Adrenal gland (tissue), 5 donors: ENCODE measurements around the gene CRYGN.

Source experiments
- CTCF ChIP-seq, 6 experiments: fragments of 450-650 bp in 4 of 6; fragments of 200-600 bp in 2 of 6; sonication (generic) in 1 of 6; IDR thresholded peaks; 1 replicate in 5 of 6; 2 replicates in 1 of 6; pipeline versions ENCODE4 v1.5.1 to v1.8.0; 2016 to 2021; ENCODE audit warnings: antibody characterized with exemption in 6 of 6, mild to moderate bottlenecking in 2 of 6, moderate library complexity in 1 of 6
- POLR2A ChIP-seq, 2 donors: fragments of 450-650 bp; IDR thresholded peaks; one replicate each; pipeline ENCODE4 v1.6.1; 2017; ENCODE audit warnings: antibody characterized with exemption in 2 of 2, mild to moderate bottlenecking in 2 of 2, moderate library complexity in 1 of 2
- donor health status: DM: no; HTN: no; CAD: no.

GRCh38 chr7:151392426-151392825 is 47.5 kb downstream of the CRYGN start:
- TF ChIP-seq CTCF (IDR thresholded peaks at IDR 0.05): no peak
- TF ChIP-seq POLR2A (IDR thresholded peaks at IDR 0.05): no peak
